HG03460 (cell line): ENCODE measurements around the gene SLC9A7.

Experiments used
- ATAC-seq: cut with Tn5 transposase; IDR thresholded peaks from one replicate; pipeline ENCODE4 v1.9.1; 2021; ENCODE audit not compliant: unreplicated experiment

Gene SLC9A7

GRCh38 chrX:46653482-46653881 is 105.4 kb downstream of the SLC9A7 start:
- no peak for ATAC-seq

GRCh38 chrX:46649421-46650260 is 109.3 kb downstream of the SLC9A7 start:
- ATAC-seq: no peak

GRCh38 chrX:46648660-46649059 is 110.3 kb downstream of the SLC9A7 start:
- no peak for ATAC-seq

GRCh38 chrX:46647251-46647650 is 111.7 kb downstream of the SLC9A7 start:
- ATAC-seq: no peak

GRCh38 chrX:46645614-46646013 is 113.3 kb downstream of the SLC9A7 start:
- ATAC-seq: no peak

- no peak for ATAC-seq
These were observed 115.3 kb downstream of the SLC9A7 start for GRCh38 chrX:46643636-46644035.

- ATAC-seq: no peak
These were observed 116.8 kb downstream of the SLC9A7 start for GRCh38 chrX:46642145-46642544.

- no peak for ATAC-seq
These were observed 121.0 kb downstream of the SLC9A7 start for GRCh38 chrX:46637938-46638337.

- ATAC-seq: no peak
These were observed 122.7 kb downstream of the SLC9A7 start for GRCh38 chrX:46636223-46636622.

GRCh38 chrX:46635186-46635585 is 123.7 kb downstream of the SLC9A7 start:
- ATAC-seq: no peak

- no peak for ATAC-seq
These were observed 124.3 kb downstream of the SLC9A7 start for GRCh38 chrX:46634577-46634976.

- no peak for ATAC-seq
These were observed 128.8 kb downstream of the SLC9A7 start for GRCh38 chrX:46630141-46630540.

GRCh38 chrX:46628460-46629371 is 130.2 kb downstream of the SLC9A7 start:
- peak; percentile 87 for ATAC-seq

- ATAC-seq: no peak
These were observed 131.1 kb downstream of the SLC9A7 start for GRCh38 chrX:46627711-46628419.

- no peak for ATAC-seq
These were observed 131.9 kb downstream of the SLC9A7 start for GRCh38 chrX:46627062-46627461.

GRCh38 chrX:46626566-46626965 is 132.4 kb downstream of the SLC9A7 start:
- ATAC-seq: no peak

GRCh38 chrX:46624090-46624786 is 134.7 kb downstream of the SLC9A7 start:
- ATAC-seq: no peak

- no peak for ATAC-seq
These were observed 137.3 kb downstream of the SLC9A7 start for GRCh38 chrX:46621572-46621971.

GRCh38 chrX:46620505-46620904 is 138.4 kb downstream of the SLC9A7 start:
- ATAC-seq: no peak

- no peak for ATAC-seq
These were observed 140.0 kb downstream of the SLC9A7 start for GRCh38 chrX:46618947-46619346.

- no peak for ATAC-seq
These were observed 141.0 kb downstream of the SLC9A7 start for GRCh38 chrX:46617906-46618305.
